ENCODE results near the gene SPOCK3.

DNA sequence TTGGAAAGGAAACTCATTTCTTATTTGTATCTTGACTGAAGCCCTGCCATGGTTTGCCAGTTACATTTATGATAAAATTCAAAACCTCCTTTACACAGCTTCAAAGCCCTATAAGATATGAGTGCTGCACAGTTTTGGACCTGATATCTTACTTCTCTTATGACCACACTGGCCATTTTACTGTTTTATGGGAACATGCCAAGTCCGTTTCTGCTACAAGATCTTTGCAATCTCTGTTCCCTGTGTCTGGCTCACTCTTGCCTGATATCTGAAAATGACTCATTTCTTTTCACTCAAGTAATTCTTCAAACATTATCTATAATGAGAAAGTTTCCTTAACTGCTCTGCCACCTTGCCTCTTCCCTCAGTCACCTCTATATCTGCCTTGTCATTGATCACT lies 247.3 kb downstream of the SPOCK3 start:
- TF ChIP-seq, protein P1, sequence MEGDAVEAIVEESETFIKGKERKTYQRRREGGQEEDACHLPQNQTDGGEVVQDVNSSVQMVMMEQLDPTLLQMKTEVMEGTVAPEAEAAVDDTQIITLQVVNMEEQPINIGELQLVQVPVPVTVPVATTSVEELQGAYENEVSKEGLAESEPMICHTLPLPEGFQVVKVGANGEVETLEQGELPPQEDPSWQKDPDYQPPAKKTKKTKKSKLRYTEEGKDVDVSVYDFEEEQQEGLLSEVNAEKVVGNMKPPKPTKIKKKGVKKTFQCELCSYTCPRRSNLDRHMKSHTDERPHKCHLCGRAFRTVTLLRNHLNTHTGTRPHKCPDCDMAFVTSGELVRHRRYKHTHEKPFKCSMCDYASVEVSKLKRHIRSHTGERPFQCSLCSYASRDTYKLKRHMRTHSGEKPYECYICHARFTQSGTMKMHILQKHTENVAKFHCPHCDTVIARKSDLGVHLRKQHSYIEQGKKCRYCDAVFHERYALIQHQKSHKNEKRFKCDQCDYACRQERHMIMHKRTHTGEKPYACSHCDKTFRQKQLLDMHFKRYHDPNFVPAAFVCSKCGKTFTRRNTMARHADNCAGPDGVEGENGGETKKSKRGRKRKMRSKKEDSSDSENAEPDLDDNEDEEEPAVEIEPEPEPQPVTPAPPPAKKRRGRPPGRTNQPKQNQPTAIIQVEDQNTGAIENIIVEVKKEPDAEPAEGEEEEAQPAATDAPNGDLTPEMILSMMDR (IDR thresholded peaks at IDR 0.05; ENCODE audit: low read length) = no peak
- TF ChIP-seq EZH2 (IDR thresholded peaks at IDR 0.05; ENCODE audit: borderline replicate concordance, low read length) = no peak

Data from OCI-LY1 (cell line).